AG08395 (cell line): ENCODE results near the gene DTNBP1.

ENCODE experiments used
- DNase-seq: peaks from one replicate; pipeline ENCODE4 v3.0.0; 2012; ENCODE audit warnings: mixed read lengths, low spot score

Gene DTNBP1

GRCh38 chr6:15623276-15624116 lies 39.3 kb downstream of the DTNBP1 start:
- DNase-seq = peak; percentile 44

DNA sequence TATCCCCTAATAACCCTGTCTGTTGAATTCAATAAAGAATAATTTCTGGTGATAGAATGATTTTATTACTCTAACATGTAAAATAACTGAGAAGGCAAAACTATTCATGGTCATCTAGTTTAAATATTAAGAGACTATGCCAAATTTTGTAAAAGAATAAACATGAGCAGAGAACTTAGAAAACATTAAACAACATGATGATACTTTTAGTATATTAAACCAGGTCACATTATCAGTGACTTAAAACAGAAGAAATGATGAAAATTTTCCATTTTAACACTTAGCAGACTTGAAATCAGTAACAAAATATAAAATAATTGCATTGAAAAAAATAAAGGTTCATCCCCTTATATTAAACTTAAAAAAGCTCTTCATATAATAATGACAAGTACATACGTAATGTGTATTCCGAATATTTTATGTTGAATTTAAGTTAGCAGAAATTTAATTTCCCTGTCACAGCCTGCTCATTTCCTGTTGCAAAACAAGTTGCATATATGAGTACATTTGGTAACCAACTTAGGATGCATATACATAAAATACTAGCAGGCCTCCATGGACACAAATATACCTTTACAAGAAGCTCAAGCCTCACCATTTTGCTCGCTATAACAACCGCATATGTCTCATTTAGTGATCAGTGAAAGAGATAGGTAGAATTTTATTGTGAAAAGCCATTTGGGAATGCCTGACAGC lies 40.6 kb downstream of the DTNBP1 start:
- DNase-seq = no peak

DNA sequence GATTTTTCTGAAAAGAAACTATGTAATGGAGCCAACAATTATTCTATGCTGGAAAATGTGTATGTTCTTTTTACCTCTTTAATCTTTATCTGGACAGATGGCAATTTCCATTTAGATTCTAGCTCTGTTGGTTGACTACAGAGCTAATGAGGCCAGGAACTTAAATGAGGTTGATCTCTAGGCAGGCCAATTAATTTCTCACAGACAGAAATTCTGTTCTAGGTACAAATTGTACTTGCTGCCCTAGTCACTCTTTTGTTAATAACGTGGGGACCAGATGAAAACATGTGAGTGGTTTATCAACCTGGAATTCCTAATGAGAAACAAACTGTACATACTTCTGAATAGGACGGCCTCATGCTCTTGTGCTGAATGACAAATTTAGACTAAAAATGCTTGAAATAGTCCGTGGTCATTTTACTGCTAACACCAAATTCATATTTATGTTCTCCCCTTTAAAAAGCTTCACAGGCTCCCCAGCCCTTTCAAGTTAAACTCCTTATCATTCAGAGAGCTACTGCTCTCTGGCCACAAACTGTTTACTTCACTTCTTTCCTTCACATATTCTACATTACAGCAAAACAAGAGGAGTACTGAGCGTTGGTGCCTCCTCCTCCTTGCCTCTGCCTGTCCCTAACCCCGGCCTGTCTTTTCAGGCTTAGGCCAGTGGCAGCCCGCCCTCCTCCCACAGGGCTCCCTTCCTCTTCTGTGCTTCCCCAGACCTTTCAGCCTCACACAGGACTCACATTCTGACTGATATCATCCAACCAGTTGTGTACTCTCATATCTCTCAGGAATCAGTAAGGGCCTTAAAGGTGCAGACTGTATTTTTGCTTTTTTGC lies 41.4 kb downstream of the DTNBP1 start:
- no peak for DNase-seq

DNA sequence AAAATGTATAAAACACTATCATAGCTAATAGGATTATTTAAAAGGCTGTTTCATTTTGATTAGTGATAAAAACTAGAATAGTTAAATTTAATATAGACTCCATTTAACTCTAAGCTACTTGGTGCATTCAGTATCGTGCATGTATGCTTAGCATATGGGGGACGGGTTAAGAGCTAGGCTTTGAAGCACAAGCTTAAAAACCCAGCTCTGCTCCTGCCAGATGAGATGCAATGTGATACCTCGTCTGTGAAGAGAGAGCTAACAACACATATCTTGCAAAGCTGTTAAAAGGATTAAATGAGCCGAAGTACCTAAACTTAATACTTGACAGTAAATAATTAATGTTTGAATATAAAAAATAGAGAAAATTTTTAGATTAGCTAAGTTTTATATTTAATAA lies 42.2 kb downstream of the DTNBP1 start:
- no peak for DNase-seq

DNA sequence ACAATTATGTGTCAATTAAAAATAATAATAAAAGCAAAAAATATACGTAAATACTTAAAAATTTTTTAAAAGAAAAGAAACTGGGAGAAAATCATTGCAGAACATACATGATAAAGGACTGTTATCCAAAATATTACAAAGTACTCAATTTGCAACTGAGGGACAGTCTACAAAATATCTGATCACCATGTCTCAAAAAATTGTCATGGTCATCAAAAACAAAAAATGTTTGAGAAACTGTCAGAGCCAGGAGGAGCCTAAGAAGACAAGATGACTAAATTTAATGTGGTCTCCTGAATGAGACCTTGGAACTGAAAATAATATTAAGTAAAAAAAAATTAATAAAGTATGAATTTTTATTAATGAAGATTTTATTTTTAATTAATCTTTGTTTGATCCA lies 43.5 kb downstream of the DTNBP1 start:
- DNase-seq = no peak

DNA sequence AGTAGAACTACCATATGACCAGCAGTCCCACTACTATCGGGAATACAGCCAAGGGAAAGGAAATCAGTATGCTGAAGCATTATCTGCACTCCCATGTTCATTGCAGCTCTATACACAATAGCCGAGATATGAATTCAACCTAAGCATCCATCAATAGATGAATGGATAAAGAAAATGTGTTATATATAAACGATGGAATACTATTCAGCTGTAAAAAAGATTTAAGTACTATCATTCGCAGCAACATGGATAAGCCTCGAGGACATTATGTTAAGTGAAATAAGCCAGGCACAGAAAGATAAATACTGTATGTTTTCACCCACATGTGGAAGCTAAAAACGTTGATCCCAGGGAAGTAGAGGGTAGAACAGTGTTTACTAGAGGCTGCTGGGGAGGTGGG lies 44.1 kb downstream of the DTNBP1 start:
- DNase-seq = no peak

DNA sequence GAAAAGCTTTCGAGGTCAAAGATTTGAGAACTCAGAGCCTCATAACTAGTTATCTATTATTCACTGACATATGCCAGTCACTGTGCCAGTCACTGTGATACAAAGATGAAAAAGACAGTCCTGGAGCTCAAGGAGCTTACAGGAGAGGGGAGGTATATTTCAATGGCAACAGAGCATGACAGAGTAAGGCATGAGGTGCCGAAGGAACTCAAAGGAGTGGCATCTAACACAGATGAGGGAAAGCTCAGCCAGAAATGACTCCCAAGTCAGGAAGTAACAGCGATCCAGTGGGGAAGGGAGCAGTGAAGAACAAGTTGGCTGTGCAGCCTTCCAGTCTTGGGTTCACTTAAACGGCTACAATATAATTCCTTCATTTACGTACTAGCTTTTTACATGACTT lies 46.6 kb downstream of the DTNBP1 start:
- no peak for DNase-seq

DNA sequence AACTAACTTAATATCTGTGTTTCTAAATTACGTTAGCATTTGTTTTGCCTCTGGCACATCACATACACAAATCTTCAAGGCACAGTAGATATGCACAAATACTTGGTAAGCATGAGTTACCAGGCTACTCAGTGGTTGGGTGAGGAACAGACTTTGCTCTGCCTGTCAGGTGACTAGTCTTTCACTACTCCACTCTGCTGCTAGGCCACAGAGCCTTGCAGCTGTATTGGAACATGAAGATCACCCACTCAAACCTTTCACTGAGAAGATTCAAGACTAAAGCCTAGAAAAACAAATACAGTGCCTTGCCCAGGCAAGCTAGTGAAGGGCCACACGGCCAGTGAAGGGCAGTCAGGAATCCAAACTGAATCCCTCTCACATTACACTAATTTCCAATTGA lies 47.0 kb downstream of the DTNBP1 start:
- no peak for DNase-seq

DNA sequence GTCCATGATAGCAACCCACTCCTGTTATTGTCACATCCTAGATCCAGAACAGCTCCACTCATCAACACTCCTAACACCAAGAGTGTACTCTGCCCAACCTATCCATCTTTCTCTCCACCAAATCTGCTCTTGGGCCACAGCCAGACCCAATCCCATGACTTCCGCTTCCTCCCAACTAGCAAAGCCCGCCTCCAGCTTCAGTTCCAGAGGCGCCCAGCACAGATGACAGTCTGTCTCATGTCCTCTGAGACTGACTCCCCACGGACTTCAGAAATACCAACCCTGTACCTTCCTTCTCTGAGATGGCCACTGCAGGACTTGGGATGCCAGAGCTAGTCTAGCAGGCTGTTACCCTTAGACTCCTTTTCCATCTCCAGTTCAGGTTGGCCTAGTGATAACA lies 48.6 kb downstream of the DTNBP1 start:
- DNase-seq = no peak

DNA sequence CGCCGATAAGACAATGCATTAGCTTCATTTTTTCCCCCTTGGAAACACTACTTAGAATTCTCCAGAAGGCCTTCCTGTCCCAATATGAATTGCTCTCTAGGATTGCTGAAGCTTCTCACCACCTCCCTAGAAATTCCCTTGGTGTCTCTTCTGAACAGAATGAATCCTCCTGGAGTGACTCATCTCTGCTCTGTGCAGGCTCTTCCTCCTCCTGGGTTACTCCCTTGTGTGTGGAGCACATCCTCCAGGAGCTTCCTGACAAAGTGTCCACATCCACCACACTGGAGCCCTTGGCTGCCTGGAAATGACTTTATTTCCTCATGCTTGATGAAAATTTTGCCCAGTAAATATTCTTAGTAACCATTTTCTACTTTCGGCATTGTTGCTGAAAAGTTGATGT lies 54.4 kb downstream of the DTNBP1 start:
- peak; percentile 93 for DNase-seq

DNA sequence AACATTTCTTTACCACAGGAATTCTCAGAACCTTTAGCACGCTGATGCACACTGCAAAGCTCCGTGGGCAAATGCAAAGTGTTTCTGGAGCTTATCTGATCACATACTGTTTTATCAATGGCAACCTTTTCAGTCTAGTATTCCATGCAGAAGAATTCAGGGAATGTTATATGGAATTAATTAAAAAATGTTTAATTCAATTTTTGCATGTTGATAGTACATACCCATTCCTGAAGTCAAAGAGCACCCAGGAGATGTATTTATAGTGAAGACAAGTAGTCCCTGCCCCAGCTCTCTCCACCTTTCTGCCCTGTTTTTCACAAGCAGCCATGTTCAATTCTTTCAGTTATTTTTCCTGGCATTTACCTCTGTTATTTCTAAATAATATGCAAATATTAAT lies 55.2 kb downstream of the DTNBP1 start:
- DNase-seq = no peak

- DNase-seq = no peak
Measured at GRCh38 chr6:15606347-15606746, 56.5 kb downstream of the DTNBP1 start.

GRCh38 chr6:15604843-15605242 lies 58.0 kb downstream of the DTNBP1 start:
- no peak for DNase-seq

- DNase-seq = no peak
Measured at GRCh38 chr6:15602154-15602553, 60.7 kb downstream of the DTNBP1 start.

DNA sequence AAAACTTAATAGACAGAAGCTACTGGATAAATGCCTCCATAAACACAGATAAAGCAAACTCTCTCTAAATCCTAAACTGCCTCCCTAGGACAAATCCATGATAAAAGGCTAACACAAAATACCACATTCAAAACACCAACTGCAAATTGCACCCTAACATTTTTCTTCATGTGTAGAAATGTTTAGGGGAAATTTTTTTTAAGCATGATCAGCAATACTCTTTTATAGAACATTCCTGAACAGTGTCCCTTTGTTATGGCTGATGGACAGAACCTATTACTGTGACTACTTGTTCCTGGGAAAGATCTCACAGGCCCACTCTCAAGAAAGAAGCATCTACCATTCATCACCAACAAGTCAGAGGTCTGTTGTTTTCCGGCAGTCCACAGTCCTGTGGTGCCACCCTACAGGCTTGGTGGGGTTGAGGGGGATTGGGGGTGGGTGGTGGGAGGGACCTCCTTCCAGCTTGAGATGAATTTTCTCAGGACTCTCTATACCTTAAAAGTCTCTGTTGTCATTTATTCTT lies 64.5 kb downstream of the DTNBP1 start:
- DNase-seq = no peak

DNA sequence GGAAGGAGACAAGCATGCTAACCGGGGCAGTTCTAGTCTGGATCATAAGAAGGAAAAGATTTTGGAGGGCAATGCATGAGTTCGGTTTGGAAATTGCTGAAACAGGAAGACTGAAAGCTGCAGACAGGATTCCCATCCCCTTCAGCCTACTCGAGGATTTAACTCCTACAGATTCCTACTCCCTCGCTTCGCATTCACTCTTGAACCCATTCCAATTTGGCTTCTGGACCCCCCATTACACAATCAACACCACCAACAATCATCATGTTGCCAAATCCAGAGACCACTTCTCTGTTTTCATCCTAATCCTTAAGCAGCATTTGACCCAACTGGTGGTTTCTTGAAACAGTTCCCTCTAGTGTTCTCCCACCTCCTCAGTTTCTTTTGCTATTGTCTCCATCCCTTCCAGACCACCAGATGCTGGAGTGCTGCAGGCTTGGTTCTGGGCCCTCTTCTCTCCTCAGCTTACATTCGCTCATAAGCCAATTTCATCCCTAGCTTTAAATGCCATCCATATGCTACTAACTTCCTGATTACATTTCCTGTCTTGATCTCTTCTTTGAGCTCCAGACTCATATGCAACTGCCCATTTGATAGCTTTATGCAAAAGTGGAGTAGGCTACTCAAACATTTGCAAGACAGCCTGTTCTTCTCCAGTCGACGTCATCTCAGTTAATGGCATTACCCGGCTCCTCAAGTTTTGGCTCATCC lies 66.5 kb downstream of the DTNBP1 start:
- DNase-seq = no peak

- no peak for DNase-seq
Measured at GRCh38 chr6:15595461-15596173, 67.2 kb downstream of the DTNBP1 start.

DNA sequence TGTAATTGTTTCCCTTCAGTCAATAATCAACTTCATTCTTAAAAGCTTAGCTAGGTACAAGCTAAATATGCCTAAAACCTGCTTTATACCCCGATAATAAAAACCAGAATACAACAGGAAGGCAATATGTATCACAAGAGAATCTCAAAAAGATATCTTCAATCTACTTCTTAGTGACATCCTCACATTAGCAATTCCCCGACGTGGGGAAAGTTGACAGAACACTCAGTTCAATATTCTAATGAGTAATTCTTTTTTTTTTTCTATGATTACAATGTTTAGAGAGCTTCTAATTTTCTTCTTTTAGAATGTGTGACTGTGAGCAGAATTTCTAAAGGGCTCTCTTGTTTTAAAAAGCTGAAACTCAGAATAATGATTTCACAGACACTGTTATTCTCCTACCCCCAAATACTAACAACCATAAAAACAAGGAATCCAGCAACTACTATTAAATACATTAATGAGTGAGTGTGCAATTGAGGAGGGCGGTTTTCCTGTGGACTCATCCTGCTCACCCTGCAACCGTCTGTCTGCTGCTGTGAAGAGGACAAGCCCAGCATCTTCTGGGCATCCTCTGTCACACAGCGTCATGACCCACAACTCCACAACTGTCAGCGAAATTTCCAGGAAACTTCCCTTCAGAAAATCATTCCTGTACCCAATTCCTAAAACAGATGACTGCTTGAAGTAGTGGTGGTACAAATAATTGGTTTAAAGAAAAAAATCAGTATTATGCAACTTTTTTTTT lies 68.1 kb downstream of the DTNBP1 start:
- DNase-seq = no peak

DNA sequence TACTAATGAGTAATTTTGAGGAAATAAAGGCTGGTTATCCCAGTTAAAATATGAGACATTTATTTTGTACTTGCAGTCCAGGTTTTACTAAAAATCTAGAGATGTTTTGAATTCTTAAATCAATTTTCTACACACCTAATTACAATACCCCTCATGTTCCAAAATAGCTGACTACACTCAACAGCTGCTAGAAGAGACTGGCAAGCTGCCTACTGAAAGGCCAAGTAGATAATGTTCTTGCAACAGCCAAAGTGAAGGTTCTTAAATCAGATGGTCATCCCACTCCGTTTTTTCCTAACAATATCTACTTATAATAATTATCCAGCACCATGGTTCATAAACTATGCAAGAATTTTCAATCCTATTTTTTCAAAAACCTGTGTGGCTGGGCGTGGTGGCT lies 69.0 kb downstream of the DTNBP1 start:
- DNase-seq = no peak

DNA sequence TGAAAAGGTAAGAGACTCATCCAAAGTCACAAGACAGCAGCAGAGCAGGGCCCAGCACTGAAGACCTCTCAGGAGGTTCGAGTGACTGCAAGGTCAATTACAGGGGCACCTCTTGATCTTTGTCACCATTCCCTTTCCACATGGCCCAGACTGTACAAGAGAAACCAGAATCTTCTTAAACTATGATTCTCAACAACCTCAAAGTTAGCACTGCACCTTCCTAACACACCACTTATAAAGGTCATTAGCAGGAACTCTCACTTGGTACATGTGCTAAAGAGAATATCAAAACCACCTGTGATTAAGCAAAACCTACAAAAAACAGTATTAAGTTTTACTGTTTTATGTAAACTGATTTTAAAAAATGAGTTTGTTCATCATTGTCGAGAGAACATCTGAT lies 70.2 kb downstream of the DTNBP1 start:
- no peak for DNase-seq
